ENCODE data around the gene TGDS.

- TF ChIP-seq CTCF (IDR thresholded peaks at IDR 0.05; ENCODE audit: low read length) = no peak
- no peak for TF ChIP-seq EZH2phosphoT487 (IDR thresholded peaks at IDR 0.05; ENCODE audit: low read length)
These were observed 17.1 kb upstream of the TGDS start for GRCh38 chr13:94613051-94613450.

Data from MM.1S (cell line).